HG03521 (cell line): ENCODE measurements around the gene ZNF516.

Experiments used
- ATAC-seq: cut with Tn5 transposase; IDR thresholded peaks from one replicate; pipeline ENCODE4 v1.9.1; 2021; ENCODE audit warnings: mild to moderate bottlenecking, moderate library complexity; ENCODE audit not compliant: unreplicated experiment

The ZNF516 gene

DNA sequence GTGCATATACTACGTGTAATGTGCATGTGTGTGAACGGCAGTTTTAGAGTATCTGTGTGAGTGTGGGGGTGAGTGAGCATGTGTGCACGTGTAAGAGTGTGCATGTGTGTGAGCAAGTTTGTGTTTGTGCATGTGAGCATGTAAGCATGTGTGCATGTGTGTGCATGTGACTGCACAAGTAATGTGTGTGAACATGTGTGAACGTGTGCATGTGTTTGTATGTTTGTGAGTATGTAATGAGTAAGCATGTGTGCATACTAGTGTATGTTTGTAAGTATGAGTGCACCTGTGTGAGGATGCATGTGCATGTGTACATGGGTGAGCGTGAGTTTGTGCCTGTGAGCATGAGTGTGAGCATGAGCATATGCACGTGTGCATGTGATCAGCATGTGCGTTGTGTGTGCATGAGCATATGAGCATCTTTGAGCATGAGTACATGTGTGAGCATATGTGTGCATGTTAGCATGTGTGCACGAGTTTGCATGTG, 90.7 kb downstream of the ZNF516 start:
- no peak for ATAC-seq

- no peak for ATAC-seq
Measured at GRCh38 chr18:76402026-76402990, 92.7 kb downstream of the ZNF516 start.

DNA sequence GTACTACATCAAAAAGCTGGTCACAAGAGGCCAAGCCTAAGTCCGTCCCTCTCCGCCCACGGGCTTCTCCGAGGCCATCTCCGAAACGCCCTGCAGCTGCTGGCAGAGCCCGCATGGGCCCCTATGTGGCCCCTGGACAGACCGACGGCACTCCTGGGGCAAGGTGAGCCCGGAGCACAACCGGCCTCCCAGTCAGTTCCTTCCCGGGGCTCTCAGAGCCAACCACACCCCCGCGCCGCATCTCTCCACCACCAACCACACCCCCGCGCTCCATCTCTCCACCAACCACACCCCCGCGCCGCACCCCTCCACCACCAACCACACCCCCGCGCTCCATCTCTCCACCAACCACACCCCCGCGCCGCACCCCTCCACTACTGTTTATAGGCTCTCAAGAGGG, 93.5 kb downstream of the ZNF516 start:
- no peak for ATAC-seq

DNA sequence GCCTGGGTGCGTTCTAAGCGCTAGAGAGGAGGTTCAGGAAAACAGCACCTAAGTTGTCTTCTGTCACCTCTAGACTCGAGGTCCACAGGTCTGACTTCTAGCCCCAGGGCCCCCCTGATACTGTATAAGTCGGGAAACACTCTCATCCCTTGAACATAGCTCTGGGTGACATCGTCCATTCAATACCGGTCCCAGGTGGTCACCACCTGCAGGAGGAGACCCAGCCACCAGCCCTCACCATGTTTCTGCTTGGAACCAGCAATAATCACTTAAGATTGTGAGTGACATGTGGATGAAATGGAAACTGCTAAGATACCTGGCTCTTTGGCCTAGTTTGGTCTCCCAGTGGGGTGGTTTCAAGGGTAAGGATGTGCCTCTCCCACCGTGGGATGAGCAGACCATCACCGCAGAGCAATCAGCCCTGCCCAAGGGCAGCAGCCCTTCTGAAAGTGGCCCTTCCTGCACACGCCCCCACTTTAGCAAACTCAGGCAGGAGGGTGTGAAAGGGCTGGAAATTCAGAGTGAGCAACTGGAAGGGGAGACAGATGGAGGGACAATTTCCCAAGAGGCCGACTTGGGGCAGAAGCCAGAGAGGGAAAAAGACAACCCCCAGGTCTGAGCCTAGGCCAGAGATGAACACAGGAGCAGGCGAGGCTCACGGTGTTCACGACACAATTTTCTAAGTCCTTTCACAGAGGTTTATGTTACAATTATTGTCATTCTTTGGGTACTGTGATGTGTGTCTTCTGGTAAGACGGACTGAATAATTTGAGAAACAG, 95.2 kb downstream of the ZNF516 start:
- ATAC-seq: no peak

DNA sequence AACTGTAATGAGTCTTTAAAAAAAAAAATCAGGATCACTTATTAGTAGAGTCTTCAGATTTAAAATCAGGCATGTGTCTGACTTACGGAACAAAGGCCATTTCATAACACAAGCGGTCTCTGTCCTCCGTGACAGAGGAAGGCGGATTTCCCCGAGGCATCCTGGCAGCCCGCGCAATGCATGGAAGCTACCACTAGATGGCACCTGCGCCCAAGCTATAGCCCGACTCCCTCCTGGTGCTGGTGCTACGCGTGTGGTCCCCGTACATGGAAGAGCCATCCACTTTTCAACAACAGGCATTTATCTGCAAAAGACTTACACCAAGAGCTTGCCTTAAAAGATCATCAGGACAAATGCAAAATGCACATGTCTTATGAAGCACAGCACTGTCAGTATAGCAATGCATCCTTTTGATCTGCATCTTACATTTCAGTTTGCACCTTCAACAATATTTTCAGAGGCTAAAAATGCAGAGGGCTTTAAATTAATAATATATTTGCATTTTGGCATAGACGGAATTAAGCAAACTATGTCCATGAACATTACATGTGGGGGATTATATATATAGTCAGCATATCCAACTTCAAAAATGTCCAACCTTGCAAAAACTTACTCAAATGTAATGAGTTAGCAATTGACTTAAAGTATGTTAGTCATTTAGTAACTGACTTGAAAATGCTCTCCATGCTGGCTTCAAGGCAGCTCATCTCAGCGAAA, 96.0 kb downstream of the ZNF516 start:
- ATAC-seq: peak; percentile 88

- no peak for ATAC-seq
Measured at GRCh38 chr18:76398295-76398694, 96.7 kb downstream of the ZNF516 start.

DNA sequence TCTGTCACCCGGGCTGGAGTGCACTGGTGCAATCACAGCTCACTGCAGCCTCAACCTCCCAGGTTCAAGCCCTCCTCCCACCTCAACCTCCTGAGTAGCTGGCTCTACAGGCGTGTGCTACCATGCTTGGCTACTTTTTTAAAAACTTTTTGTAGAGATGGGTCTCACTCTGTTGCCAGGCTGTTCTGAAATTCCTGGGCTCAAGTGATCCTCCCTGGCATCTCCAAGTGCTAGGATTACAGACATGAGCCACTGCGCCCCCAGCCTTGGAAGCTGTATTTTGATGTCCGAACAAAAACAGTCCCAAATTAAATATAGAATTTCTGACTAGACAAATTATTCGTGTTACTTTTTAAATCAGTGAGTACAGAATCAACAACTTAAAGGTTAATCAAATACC, 97.4 kb downstream of the ZNF516 start:
- ATAC-seq: no peak

DNA sequence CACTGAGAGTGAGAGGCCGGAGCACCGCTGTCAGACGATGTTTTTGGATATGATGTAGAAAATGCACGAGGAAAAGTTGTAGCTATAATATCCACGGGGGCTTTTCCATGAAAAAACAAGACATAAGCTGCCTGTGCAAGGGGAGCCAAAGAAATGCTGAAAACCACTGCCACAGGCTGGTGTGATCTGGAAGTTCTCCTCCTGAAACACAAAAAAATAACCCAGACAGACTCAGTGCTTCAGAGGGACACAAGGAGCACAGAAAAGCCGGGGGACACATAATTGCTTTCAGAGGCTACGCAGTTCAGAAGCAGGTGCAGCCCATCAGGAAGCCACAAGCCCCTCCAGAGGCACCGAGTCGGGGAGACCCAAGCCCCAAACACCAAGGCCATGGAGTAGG, 98.2 kb downstream of the ZNF516 start:
- ATAC-seq: no peak

GRCh38 chr18:76395609-76396008, 99.4 kb downstream of the ZNF516 start:
- no peak for ATAC-seq

DNA sequence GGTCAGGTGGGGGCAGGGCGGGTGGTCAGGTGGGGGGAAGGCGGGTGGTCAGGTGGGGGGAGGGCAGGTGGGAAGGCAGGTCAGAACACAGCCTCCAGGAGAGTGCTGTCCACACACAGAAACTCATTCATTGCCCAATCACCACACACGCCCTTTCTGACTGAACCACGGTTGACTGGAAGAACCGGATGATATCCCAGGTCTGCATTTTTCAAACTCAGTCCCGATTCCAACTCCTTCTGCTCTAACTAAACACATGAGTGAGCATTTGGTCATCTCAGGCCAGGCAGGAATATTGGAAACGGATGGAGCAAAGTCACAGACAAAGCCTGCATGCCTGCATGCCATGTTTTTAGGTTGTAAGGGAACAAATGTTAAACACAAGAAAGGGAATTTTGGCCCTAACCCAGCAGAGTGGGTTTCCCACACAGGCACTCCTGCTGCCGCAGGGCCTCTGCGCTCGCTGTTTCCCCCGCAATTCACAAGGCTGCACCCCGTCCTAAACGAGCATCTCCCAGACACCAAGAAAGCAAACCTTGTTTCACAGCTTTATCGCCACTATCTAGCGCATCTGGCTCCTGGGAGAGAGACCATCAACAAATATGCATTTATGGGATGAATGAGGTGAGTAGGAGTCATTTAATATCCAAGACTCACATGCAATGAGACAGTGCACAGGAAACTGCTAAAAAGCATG, 100.1 kb downstream of the ZNF516 start:
- no peak for ATAC-seq

DNA sequence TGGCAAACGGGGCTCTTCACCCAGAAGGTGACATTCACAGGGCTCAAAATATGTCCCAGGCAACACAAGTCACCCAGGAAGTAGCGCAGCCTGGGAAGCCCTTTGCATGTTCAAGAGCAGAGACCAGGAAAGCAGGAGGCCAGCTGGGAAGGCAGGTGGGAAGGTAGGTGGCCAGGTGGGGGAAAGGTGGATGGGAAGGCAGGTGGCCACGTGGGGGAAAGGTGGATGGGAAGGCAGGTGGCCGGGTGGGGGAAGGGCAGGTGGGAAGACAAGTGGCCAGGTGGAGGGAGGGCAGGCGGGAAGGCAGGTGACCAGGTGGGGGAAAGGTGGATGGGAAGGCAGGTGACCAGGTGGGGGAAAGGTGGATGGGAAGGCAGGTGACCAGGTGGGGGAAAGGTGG, 102.7 kb downstream of the ZNF516 start:
- ATAC-seq: no peak

GRCh38 chr18:76391746-76392145, 103.3 kb downstream of the ZNF516 start:
- no peak for ATAC-seq

- ATAC-seq: no peak
Measured at GRCh38 chr18:76391038-76391437, 104.0 kb downstream of the ZNF516 start.

DNA sequence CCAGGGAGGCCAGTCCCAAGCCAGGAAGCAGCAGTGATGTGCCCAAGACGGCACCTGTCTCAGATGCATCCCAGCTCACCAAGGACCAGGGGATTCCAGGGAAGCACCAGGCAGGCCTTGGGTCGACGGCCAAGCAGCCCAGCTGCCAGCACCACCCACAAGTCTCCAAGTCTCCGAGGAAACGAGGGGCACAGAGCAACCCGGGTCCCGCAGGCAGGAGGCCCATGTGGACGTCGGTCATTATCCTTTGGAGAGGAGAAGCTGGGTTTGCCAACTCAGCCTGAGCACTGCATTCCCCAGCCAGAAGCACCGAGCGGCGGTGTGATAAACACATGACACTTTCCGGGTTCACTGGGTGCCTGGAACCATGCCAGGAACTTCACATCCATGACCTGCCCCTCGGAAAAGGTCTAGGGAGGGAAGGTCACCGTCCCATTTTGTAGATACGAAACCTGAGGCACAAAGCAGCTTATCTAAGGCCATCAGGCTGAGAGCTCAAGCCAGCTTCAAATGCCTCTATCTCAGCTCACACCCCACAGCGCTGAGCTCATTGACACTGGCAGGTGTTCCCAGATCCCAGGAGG, 104.5 kb downstream of the ZNF516 start:
- ATAC-seq: no peak

DNA sequence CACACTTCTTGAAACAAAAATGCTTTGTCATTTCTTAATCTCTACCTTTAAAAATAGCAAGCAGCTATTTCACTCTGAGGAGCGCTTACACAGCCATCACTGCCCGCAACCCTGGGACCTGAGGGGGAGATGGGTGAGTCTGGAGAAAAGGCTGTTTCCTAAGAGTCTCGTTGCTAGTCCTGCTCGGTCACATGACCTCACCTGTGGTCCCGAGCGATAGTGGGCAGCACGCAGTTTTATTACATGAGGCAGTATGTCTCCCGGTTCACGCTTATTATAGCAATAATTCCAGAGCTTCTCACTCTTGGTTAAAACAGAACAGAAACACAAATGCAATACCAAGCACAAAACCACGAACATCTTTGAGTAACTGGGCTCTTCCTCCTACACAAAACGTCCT, 105.3 kb downstream of the ZNF516 start:
- no peak for ATAC-seq

GRCh38 chr18:76388891-76389423, 106.1 kb downstream of the ZNF516 start:
- no peak for ATAC-seq

DNA sequence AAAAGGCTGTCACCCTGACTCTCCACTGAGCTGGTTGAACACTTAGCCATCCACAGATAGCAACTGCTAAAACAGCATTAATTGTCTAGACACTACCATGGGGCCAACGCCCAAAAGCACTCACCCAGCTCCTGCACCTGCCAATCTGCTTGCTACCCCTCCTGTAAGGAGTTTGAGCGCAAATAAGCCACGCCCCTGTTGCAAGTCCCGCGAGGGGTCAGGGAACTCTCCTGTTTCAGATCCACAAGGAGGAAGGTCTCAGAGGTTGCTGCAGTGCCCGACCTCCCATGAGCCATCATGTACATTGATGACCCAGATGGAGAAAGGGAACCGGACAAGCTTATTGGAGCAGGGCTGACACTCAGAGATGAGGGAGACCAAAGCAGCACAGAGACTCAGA, 106.8 kb downstream of the ZNF516 start:
- ATAC-seq: no peak

GRCh38 chr18:76387608-76388007, 107.4 kb downstream of the ZNF516 start:
- no peak for ATAC-seq

GRCh38 chr18:76386886-76387285, 108.2 kb downstream of the ZNF516 start:
- ATAC-seq: no peak

GRCh38 chr18:76386071-76386470, 109.0 kb downstream of the ZNF516 start:
- ATAC-seq: no peak
